Fibroblast of peridontal ligament (primary cell): Measurements from ENCODE around the gene CMC4.

ENCODE experiments used
- DNase-seq: peaks from one replicate; pipeline ENCODE4 v3.0.0-alpha.2; 2010; ENCODE audit errors: extremely low read depth

The CMC4 gene, protein sequence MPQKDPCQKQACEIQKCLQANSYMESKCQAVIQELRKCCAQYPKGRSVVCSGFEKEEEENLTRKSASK

DNA sequence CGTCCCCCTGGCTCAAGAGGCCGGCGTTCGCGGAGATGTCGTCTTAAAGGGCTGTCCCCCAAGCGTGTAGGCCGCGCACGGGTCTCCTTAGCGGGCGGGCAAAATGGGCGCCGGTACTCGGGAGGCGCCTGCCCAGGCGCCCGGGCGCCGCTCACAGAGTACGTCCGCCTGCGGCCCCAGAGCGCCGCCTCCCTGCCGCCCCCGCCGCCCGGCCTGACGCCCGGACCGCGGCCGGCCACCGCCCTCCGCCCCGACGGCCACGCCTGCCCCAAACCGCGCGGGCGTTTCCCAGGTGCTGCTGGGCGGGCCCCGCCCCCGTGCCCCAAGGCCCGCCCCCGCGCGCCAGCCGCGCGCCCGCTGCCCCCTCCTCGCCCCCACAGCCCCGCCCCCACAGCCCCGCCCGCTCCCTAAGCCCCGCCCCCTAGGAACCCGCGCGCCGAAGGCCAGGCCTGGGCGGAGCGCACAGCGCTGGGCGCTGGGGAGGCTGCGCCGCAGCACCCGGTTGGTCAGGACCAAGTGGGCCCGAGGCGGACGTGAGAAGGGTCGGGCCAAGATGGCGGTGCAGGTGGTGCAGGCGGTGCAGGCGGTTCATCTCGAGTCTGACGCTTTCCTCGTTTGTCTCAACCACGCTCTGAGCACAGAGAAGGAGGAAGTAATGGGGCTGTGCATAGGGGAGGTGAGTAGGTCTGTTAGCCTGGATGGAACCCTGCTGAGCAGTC, at the start of gene CMC4, which contains the start of the genes BRCC3 and MTCP1:
Gene CMC4 (minus strand): TSS at position 162 of the 719 bp plus-strand sequence. CDS start 7,113 bp downstream, outside the sequence.
Gene BRCC3 (plus strand): TSS at position 534 of the 719 bp plus-strand sequence. CDS start 20 bp downstream, at position 554.
Gene MTCP1 (minus strand): TSS at position 162 of the 719 bp plus-strand sequence. CDS start 5,126 bp downstream, outside the sequence.
- peak; percentile 65 for DNase-seq

DNA sequence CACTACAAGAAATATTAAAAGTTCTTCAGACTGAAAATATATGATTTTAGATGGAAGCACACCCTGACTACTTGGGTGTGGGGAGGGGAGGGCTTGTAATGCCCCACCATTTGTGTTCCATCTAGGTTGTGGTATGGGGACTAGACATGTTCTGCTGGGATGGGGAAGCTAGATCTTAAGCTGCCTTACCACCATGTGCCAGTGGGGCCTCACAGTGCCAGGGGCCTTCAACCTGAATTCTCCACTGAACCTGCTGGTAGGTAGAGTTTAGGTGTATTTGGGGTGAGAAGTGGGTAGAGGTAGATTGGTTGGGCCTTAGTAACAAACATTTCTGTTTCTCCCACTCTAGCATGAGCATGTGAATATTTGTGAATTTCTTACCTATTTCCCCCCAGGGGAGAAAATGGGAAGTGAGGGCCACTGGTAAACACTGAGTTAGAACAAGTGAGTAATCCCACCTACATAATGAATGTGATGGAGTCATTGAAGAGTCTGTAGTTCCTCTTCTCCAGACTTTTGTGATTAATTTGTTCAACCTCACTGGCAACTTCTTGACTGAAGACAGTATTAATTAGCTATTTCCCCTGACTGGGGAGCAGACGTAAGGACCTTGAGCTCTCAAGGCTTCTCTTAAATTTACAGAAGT, 44.4 kb upstream of the CMC4 start:
- DNase-seq: no peak

DNA sequence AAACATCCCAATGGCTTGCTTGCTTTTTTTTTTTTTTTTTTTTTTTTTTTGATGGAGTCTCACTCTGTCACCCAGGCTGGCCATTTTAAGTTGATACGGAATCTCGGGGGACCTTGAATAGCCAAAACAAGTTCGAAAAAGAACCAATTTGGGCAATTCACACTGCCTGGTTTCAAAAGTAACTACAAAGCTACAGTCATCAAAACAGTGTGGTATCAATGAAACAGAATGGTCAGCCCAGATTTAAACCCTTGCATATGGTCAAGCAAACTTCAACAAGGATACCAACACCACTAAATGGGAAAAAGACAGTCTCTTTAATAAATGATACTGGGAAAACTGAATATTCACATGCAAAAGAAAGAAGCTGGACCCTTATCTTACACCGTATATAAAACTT, 42.2 kb upstream of the CMC4 start:
- no peak for DNase-seq

DNA sequence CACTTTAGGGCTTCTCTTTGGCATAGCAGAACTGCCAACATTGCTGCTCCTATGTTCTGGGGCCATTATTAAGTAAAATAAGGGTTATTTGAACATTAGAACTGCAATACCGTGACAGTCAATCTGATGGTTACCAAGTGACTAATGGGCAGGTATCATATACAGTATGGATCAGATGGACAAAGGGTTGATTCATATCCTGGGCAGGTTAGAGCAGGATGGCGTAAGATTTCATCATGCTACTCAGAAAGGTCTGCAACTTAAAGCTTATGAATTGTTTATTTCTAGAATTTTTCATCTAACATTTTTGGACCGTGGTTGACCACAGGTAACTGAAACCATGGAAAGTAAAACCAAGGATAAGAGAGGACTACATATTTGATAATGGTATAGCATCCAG, 41.2 kb upstream of the CMC4 start:
- no peak for DNase-seq

DNA sequence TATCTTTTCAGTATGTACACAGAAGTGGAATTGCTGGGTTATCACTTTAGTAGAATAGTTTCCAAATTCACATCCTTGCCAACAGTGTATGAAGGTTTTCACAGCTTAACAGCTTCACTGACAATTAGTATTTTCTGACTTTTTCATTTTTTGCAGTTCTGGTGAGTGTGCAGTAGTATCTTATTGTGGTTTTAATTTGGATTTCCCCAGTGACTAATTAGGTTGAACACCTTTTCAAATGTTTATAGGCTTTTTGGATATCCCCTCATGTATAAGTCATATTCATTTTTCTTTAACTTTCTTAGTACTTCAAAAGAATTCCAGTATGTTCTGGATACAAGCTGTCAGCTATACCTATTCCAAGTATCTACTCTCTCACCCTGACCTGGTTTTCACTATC, 37.5 kb upstream of the CMC4 start:
- no peak for DNase-seq

DNA sequence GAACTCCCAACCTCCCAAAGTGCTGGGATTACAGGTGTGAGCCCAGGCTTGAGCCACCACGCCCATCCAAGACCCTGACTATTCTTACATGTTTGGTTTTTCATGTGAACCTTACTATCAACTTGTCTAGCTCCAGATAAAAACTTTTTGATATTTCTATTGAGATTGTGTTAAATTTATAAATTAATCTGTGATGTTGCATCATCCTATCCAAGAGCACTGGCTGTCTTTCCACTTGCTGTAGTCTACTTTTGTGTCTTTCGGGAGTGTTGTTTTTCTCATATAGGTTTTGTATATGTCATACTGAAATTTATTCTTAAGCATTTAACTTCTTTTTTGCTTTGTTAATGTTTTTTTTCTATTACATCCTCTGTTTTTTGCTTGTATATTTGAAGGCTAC, 35.0 kb upstream of the CMC4 start:
- DNase-seq: no peak

DNA sequence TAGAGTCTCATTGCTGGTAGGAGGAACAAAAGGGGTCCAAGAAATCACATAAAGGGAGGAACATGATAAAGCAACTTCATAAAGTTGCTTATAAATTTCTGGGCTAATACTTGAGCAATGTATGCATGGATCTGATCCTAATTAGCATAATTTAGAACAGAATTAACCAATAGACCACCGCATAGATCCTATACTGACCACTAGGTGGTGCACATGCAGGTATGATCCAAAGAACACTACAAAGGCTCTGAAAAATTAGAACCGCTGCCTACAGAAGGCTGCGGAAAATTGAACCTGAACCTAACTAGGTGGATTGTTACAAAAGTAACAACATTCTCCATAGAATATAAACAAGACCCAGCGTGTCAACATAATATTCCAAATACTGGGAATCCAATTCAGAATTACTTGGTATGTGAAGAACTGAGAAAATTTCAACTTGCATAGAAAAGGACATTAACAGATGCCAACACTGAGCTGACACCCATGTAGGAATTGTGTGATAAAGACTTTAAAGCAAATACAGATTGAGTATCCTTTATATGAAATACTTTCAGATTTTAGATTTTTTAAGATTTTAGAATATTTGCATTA, 23.6 kb upstream of the CMC4 start:
- DNase-seq: peak; percentile 41

DNA sequence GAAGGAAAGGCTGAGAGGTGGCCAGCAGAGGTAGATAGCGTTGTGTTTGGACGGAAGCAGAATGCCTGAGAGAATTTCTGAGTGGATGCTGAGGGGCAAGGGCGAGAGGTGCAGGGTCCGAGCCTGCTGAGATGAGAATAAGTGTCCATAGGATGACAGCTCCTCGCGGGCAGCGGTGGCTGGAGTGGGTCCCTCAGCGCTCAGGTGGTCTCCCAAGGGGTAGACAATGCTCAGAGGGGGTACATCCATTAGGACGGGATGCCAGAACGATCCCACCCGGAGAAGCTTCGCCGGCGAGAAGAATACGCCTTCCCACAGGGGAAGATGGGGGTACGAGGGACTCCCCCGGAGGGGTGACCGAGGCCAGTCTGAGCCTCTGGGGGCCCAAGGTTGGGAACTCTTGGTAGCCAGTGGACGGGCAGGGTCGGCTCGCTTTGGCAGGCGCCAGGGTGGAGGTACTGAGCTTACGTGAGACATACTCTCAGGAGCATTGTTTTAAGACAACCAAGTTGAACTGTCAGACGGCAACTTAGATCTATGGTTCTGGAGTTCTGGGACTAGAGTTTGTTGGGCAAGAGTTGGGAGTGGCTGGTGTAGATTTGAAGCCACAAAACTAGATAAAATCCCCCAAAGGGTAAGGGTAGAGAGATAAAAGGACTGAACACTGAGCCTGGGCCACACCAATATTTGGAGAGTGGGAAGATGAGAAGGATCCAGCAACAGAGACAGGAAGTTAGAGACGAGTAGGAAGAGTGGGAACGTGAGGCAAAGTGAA, 16.2 kb upstream of the CMC4 start:
- DNase-seq: no peak

DNA sequence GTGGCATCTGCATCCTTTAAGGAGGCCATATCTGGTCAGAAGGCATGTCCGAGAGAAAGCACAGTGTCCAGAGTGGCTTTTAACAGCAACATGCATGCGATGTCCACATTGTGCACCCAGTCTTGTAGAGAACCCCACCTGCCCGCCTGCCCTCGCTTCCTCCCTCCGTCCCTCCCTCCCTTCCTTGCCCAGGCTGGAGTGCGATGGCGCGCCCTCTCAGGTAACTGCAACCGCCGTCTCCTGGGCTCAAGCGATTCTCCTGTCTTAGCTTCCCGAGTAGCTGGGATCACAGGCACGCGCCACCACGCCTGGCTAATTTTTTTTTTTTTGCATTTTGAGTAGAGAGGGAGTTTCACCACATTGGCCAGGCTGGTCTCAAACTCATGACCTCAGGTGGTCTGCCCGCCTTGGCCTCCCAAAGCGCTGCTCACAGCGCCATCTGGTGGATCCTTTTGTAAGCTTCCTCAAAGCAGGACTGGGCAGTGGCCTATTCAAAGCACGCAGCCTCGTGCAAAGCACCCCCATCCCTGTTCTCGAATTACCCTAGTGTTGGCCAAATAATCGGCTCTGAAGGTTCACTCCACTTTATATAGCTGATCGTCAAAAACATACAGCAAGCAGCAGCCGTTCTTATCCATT, 15.4 kb upstream of the CMC4 start:
- peak; percentile 33 for DNase-seq

DNA sequence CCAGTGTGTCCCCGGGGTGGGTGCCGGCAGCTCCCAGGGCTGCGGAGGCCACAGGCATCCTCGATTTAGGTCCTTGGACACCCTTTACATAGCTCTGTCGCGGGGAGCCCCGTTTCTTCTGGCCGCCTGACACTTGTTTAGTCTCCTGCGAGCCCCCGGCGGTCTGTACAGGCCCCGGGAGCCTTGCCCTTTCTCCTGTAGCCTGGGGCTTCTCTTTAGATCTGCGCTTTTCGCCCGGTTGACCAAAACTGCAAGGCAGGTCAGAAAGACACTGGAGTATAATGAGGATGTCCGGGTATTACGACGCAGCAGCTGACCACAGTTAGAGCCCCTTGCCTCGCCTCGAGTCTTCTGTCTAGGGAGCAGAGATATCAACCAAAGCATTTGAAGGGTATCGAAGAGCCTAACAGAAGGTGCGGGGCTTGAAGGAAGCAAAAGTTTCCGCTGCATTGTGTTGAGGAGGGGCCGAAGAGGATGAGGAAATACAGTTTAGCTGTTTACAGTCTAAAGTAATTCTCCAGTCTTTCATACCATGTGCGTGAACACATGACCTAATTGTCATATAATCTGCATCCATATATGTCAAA, 851 bp upstream of the CMC4 start:
- no peak for DNase-seq

DNA sequence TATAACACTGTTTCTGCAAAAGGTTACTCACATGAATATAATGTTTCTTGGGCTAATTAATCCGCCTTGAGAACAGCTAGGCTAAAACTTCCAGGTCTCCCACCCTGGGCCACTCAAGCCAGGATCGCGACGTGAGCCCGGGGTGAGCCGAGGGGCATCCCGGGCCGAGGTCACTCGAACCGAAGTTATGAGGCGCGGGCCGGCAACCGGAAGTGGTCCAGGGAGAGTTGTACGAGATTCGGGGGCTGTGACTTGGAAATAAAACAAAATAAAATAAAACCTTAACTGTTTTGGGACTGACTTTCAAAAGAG, 317 bp downstream of the CMC4 start:
- DNase-seq: no peak

DNA sequence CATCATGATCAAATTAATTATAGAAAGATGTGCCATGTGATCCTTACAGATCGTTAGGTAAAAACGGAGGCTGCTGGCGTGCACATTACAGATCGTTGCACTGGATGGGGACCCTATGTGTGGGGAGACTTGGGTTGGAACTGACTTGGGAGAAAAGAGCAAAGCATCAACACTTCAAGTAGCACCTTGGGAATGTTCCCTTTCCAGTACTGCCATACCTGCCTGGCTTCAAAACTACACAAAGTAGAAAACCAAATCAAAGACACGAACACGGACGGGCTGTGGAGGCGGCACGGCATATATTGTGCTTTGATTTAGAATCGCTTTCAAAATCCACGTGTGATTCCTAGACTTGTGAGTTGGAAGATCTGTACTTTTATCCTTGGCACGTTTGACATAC, 898 bp downstream of the CMC4 start:
- no peak for DNase-seq

DNA sequence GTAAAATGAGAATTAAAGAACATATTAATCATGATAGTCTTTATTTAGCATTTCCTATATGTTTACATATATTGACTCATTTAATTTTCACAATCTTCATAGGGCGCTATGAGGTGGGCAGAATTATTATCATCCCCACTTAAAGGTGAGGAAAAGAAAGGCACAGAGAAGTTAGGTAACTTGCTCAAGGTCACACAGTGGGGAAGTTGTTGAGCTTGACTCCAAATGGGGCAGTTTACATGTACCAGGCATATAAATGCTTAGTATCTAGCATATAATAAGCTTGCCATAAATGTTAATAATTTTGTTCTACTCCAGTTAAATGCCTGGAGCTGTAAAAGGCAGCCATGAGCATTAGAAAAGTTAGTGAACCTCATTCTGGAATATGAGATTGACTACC, 1.5 kb downstream of the CMC4 start:
- no peak for DNase-seq

DNA sequence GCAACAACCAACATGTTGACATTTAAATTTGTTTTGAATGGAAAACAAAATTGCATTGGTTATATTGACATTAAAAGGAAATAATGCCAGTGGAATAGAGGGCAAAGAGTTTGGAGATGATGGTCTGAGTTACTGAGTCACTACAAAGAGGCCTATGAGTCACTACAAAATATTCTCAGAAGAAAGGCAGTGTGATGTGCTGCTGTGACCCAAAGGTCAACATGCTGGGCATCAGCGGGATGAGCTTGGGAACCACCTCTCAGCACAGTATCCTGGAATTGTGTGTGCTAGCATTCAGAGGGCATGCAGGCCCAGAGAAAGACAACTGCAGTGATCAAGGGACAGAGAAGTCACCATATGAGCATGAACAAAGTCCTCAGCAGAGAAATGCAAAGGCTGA, 2.8 kb downstream of the CMC4 start:
- DNase-seq: peak; percentile 57

DNA sequence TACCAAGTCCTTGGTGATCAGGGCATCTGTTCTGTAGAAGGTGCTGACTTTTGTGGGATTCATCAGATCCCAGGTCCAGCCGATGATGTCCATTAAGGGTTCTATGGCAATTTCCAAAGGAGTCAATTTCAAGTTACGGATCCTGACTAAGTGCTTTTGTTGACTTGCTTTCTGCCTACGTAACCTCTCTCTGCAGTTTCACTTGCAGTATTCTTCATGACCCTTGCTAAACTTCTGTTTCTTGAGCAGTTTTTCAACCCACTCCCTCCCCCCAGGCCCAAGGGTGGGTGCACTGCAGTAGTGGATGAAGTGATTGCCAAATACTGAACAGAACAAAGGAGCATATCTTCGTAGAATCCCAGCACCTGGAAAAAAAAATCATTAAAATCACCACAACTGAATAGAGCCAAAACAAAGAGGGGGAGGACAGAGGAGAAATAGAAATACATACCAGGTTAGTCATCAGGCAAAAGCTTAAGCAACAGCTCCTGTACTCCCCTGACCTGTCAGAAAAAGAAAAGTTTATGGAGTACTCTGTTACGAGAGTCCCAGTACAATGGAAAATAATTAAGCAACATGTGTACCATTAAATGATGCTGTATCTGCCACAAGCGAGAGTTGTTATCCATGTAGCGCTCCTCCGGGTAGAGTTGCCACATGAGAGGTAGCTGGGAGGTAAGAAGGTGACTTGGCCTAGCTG, 5.8 kb downstream of the CMC4 start:
- no peak for DNase-seq

DNA sequence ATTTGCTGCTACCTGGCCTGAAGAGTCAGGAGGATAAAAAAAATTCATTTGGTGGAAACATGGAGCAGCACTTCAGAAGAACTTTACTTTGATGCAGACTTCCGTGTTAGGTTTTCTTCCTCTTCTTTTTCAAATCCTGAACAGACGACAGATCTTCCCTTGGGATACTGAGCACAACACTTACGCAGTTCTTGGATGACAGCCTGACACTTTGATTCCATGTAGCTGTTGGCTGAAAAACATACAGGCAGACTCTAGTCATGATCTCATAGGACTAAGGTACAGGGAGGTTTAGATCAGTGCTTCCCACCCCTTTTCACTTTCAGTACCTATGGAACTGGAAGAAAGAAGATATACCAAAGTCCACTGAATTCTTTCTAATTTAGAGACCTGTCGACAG, 9.2 kb downstream of the CMC4 start:
- no peak for DNase-seq

DNA sequence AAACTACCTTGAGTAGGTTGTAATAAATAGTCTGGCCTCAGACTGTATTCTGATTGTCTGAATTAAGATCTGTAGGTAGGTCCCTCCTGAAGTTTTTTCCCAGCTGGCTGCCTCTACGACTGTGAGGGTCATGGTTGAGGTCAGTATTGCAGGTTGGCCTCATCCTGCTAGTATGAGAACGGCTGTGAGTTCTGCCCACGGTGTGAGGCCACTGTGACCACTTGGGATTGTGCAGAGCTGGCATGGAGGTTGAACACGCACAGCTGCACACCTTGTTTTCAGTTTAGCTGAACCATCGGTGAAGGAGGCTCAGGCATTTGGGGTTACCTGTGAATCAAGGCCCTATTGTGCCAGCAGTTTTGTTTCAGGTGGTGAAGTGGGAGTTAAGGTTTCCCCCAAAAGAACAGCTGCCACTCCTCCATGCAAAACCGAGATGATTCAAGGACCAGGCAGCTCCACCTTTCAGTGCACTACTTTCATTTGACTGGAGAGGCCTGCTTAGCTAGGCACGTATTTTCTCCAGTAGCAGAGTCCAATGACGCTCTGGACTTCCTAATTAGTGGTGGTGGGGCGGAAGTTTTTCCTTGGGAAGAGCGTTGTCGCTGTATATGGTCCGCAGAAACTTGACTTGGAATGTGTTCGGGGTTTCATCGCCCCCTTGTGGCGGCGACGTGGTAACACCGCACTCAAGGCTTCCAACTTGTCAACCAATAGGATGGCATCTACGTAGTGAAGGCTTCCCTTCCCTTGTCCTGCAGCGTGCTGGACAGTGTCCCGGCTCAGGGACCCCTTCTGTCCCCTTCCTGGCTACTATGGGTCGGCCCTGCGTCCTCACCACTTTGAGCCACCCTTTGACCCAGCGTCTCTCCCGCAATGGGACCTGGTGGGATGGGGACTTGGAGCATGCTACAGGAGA, 13.8 kb downstream of the CMC4 start:
- DNase-seq: peak; percentile 82

DNA sequence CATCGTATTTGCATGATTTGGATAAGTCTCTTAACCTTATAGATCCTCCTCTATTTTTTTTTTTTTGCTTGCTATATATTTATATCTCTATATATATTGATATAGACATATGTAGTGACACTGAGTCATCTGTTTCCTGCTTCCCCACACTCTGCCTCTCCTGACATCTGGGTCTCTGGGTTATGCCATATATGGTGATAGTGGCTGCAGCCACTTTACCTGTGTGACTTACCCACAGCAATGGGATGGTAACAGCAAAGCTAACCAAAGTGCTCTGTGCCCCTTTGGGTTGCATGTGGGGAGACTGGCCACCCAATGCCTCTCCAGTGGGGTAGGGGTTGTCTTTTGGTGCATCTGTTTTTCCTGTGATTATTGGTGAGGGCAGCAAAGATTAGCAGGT, 14.5 kb downstream of the CMC4 start:
- no peak for DNase-seq

DNA sequence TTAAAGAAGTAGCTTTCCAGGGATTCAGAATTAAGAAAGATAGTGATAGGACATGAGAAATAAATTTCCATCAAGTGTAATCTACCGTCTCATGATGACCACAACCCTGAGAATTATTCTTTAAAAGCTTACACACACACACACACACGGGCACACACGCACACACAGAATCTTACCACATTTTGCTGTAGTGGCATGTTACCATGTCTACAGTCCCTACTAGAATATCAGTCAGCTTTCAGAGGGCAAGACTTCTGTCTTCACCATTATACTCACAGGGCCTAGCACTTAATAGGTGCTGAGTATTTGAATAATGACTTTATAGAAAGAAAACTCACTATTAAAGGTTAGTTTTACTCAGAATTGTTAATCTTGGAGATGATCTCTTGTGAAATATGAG, 15.4 kb downstream of the CMC4 start:
- no peak for DNase-seq

DNA sequence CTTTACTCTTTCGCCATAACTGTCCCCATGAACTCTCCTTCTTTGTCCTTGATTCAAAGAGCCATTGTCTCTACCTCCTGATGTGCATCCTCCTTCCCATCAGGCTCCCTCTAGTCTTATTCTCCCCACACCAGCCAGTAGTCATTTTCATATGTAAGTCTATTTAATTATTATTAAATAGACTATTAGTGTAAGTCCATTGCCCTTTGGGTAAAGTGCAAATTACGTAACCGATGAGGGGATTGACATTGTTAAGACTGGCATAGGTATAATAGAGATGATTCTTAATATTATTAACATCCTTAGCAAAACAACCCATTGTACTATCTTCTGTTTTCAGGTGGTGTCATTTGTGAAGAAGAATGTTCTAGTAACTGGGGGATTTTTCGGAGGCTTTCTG, 16.7 kb downstream of the CMC4 start:
- no peak for DNase-seq
